MCF 10A (cell line): ENCODE measurements around the gene ARHGAP15. TPM values are rescaled to one million over a fixed set of nuclear protein-coding genes. Genes with fewer than 3 reads are reported as not detected.

Experiments used
- BruUV-seq: library from RNA; stranded (reverse); fragments of 400-500 nt; replicated peaks from 2 replicates; lab custom pipeline; 2021; lab: Mats Ljungman, UMichigan
- CTCF ChIA-PET: fragments of 300-600 bp; sonication (Branson Sonifier 250); formaldehyde crosslinking; extraction: SDS; loops from one replicate; lab custom pipeline; 2021; ENCODE audit warnings: antibody characterized with exemption, inconsistent platforms; lab: Yijun Ruan, JAX
- POLR2A ChIA-PET: fragments of 300-600, 350-650 bp; sonication (Branson Sonifier 250); formaldehyde crosslinking; extraction: SDS; loops from one replicate; lab custom pipeline; 2020; ENCODE audit warnings: antibody characterized with exemption, inconsistent platforms; lab: Yijun Ruan, JAX
- DNase-seq: peaks from one replicate; pipeline ENCODE4 v3.0.0-alpha.2; 2018; ENCODE audit not compliant: unreplicated experiment
- H3K27ac Mint-ChIP-seq: one replicate; pipeline ENCODE4 v1.8.0; 2022; ENCODE audit warnings: mild to moderate bottlenecking, low read depth, mixed read lengths; ENCODE audit not compliant: unreplicated experiment
- H3K27me3 Mint-ChIP-seq: one replicate; pipeline ENCODE4 v1.8.0; 2022; ENCODE audit warnings: mixed read lengths; ENCODE audit not compliant: insufficient read depth, unreplicated experiment
- H3K36me3 Mint-ChIP-seq: one replicate; pipeline ENCODE4 v1.8.0; 2022; ENCODE audit warnings: mild to moderate bottlenecking, moderate library complexity, mixed read lengths; ENCODE audit not compliant: insufficient read depth, unreplicated experiment
- H3K4me1 Mint-ChIP-seq: one replicate; pipeline ENCODE4 v1.8.0; 2022; ENCODE audit warnings: mixed read lengths; ENCODE audit not compliant: insufficient read depth, unreplicated experiment
- H3K4me3 Mint-ChIP-seq: one replicate; pipeline ENCODE4 v1.8.0; 2022; ENCODE audit warnings: mild to moderate bottlenecking, moderate library complexity, mixed read lengths; ENCODE audit not compliant: unreplicated experiment
- H3K9me3 Mint-ChIP-seq: one replicate; pipeline ENCODE4 v1.8.0; 2022; ENCODE audit warnings: mixed read lengths; ENCODE audit not compliant: unreplicated experiment
- CTCF ChIP-seq: fragments of 200-600 bp; IDR thresholded peaks from one replicate; pipeline ENCODE4 v1.8.0; 2022; ENCODE audit warnings: antibody characterized with exemption, mild to moderate bottlenecking; ENCODE audit not compliant: unreplicated experiment
- intact Hi-C: fragments of 100-400 bp; cut with micrococcal nuclease; formaldehyde crosslinking; loops from 2 replicates; pipeline ENCODE4 v1.14.1; 2022
- total RNA-seq: library from RNA; stranded (reverse); gene quantifications from 2 replicates; pipeline ENCODE4 v1.2.3, GENCODE V29; 2022

ARHGAP15 gene
- total RNA-seq, 1 experiment from 2014 or later: not detected

GRCh38 chr2:143473820-143474219 is 344.6 kb downstream of the ARHGAP15 start:
- Mint-ChIP-seq H3K4me1 (peaks cover 13% of the 10 kb centered on the region), H3K27ac (no peak overlapping the region), H3K9me3 (no peaks in the 10 kb centered on the region), H3K27me3 (no peaks in the 10 kb centered on the region), H3K4me3 (no peak overlapping the region), H3K36me3 (peaks cover 6% of the 10 kb centered on the region)
- intact Hi-C loops: no loop called here
- BruUV-seq: no TSS peak
- DNase-seq: no peak
- TF ChIP-seq CTCF: no peak
- ChIA-PET POLR2A (no interaction called here), CTCF (interaction anchor here (0.8 to 1.5 kb wide), 2 partner anchors 8 to 891 kb away, joined by 4 to 5 read pairs; no protein-coding TSS in a partner anchor)

GRCh38 chr2:143474586-143474985 is 345.4 kb downstream of the ARHGAP15 start:
- no peak for DNase-seq
- CTCF ChIA-PET: interaction anchor here (0.6 to 0.8 kb wide), 2 partner anchors 15 to 1933 kb away, joined by 3 read pairs; no protein-coding TSS in a partner anchor
- peaks cover 13% of the 10 kb centered on the region for H3K4me1 Mint-ChIP-seq
- no TSS peak for BruUV-seq
- H3K4me3 Mint-ChIP-seq: no peak overlapping the region
- no peak overlapping the region for H3K27ac Mint-ChIP-seq
- no peaks in the 10 kb centered on the region for H3K27me3 Mint-ChIP-seq
- intact Hi-C loops: no loop called here
- H3K9me3 Mint-ChIP-seq: no peaks in the 10 kb centered on the region
- TF ChIP-seq CTCF: no peak
- peaks cover 6% of the 10 kb centered on the region for H3K36me3 Mint-ChIP-seq
- POLR2A ChIA-PET: no interaction called here

GRCh38 chr2:143475041-143475776 is 346.0 kb downstream of the ARHGAP15 start:
- peaks cover 13% of the 10 kb centered on the region for H3K4me1 Mint-ChIP-seq

More at GRCh38 chr2:143475041-143475776, 346.0 kb downstream of the ARHGAP15 start:
- POLR2A ChIA-PET: no interaction called here
- H3K36me3 Mint-ChIP-seq: no peaks in the 10 kb centered on the region
- H3K9me3 Mint-ChIP-seq: no peaks in the 10 kb centered on the region
- H3K4me3 Mint-ChIP-seq: no peak overlapping the region
- DNase-seq: no peak
- no peak for TF ChIP-seq CTCF
- no peak overlapping the region for H3K27ac Mint-ChIP-seq
- BruUV-seq: no TSS peak
- H3K27me3 Mint-ChIP-seq: no peaks in the 10 kb centered on the region
- intact Hi-C loops: no loop called here
- CTCF ChIA-PET: interaction anchor here (0.6 to 0.8 kb wide), 2 partner anchors 14 kb away, joined by 3 read pairs; no protein-coding TSS in a partner anchor
